Measurements from ENCODE around the gene ACTG1.
A peak's percentile ranks its signal among the peaks of the same experiment; 100 is the strongest.

DNA sequence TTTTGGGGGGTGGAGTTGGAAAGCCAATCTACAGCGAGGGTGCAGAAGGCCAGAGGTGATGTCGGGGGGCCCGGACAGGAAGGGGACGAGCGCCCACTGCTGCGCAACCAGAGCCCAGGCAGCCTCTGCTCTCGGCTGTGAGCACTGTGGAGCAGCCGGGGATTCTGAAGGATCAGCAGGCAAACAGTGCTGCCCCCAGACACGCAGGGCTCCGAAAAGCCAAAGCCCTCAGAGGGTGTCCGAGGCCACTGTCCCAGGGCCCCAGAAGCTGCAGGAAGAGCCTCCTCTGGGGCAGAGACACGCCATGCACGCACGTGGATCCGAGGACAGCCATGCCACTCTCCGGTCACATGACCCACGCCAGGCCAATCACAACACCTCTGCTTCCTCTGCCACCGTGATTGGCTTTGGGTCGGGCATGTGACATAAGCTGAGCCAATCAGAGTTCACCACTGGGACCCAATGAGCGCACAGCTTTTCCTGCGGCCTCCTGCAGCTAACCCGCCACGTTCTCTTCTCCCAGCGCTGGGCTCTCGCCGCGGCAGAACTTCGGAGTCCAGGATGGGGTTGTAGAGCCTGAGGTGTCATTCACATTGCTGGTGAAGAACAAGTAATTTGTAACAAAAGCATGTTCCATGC, 40.7 kb downstream of the ACTG1 start:
- TF ChIP-seq, protein P1, sequence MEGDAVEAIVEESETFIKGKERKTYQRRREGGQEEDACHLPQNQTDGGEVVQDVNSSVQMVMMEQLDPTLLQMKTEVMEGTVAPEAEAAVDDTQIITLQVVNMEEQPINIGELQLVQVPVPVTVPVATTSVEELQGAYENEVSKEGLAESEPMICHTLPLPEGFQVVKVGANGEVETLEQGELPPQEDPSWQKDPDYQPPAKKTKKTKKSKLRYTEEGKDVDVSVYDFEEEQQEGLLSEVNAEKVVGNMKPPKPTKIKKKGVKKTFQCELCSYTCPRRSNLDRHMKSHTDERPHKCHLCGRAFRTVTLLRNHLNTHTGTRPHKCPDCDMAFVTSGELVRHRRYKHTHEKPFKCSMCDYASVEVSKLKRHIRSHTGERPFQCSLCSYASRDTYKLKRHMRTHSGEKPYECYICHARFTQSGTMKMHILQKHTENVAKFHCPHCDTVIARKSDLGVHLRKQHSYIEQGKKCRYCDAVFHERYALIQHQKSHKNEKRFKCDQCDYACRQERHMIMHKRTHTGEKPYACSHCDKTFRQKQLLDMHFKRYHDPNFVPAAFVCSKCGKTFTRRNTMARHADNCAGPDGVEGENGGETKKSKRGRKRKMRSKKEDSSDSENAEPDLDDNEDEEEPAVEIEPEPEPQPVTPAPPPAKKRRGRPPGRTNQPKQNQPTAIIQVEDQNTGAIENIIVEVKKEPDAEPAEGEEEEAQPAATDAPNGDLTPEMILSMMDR (conservative IDR thresholded peaks at IDR 0.05; ENCODE audit: low read depth, low read length) = peak; percentile 75
- TF ChIP-seq EZH2 (IDR thresholded peaks at IDR 0.05; ENCODE audit: borderline replicate concordance, low read depth, low read length, poor library complexity, severe bottlenecking) = no peak
